ENCODE results near the gene CIT. TPM values are rescaled to one million over a fixed set of nuclear protein-coding genes. Genes with fewer than 3 reads are reported as not detected.

The CIT gene
- total and polyA plus RNA-seq, 2 donors (not counting 1 experiment from before 2014, with no cell fraction given) = 6.8 to 25.4 TPM

- peaks cover 14% of the 10 kb centered on the region for H3K79me2 ChIP-seq (ENCODE audit: control insufficient read depth, insufficient read depth, low read length)
- H3K9me3 ChIP-seq (ENCODE audit: control insufficient read depth, insufficient read depth, low read depth, low read length) = no peaks in the 10 kb centered on the region
- peak overlapping the region; percentile 75 for H3K4me2 ChIP-seq (ENCODE audit: extremely low read depth, insufficient read depth, low read length)
- TF ChIP-seq CTCF (conservative IDR thresholded peaks at IDR 0.05 in 1 of 2, IDR thresholded peaks at IDR 0.05 in 1 of 2; ENCODE audit: low read depth in 1 of 2, low read length in 2 of 2) (no peak), EZH2 (IDR thresholded peaks at IDR 0.05; ENCODE audit: low read length, missing control alignments) (no peak)
- H3K36me3 ChIP-seq (ENCODE audit: control insufficient read depth, insufficient read depth, low read length) = no peaks in the 10 kb centered on the region
- H2AFZ ChIP-seq (ENCODE audit: low read length) = peak overlapping the region; percentile 78
- H4K20me1 ChIP-seq (ENCODE audit: control insufficient read depth, extremely low read depth, insufficient read depth, low read length) = no peaks in the 10 kb centered on the region
- no peaks in the 10 kb centered on the region for H3K27me3 ChIP-seq (ENCODE audit: control insufficient read depth, insufficient read depth, low read length)
- no peak for DNase-seq (ENCODE audit: low read depth in 2 of 2)
- H3K4me1 ChIP-seq (ENCODE audit: control insufficient read depth, extremely low read depth, insufficient read depth, low read length) = peaks cover 5% of the 10 kb centered on the region
- peak overlapping the region; percentile 38 for H3K27ac ChIP-seq (ENCODE audit: insufficient read depth, low read length)
- peak overlapping the region; percentile 39 to 99 (median 85) for H3K4me3 ChIP-seq (replicated peaks in 1 of 4; ENCODE audit: control extremely low read depth in 1 of 4, insufficient read depth in 1 of 4, low read depth in 3 of 4, low read length in 4 of 4)
- no peak overlapping the region for H3K9ac ChIP-seq (ENCODE audit: insufficient read depth, low read length)
Measured at GRCh38 chr12:119877639-119877948, 474 bp upstream of the CIT start.

- Histone ChIP-seq H3K27me3 (ENCODE audit: control insufficient read depth, insufficient read depth, low read length) (no peaks in the 10 kb centered on the region), H3K4me1 (ENCODE audit: control insufficient read depth, extremely low read depth, insufficient read depth, low read length) (peaks cover 9% of the 10 kb centered on the region), H3K27ac (ENCODE audit: insufficient read depth, low read length) (peak overlapping the region; percentile 79), H3K4me3 (replicated peaks in 1 of 4; ENCODE audit: control extremely low read depth in 1 of 4, insufficient read depth in 1 of 4, low read depth in 3 of 4, low read length in 4 of 4) (no peak overlapping the region), H3K9ac (ENCODE audit: insufficient read depth, low read length) (no peak overlapping the region), H3K36me3 (ENCODE audit: control insufficient read depth, insufficient read depth, low read length) (peaks cover 7% of the 10 kb centered on the region), H3K4me2 (ENCODE audit: extremely low read depth, insufficient read depth, low read length) (no peak overlapping the region), H3K79me2 (ENCODE audit: control insufficient read depth, insufficient read depth, low read length) (peaks cover 4% of the 10 kb centered on the region), H4K20me1 (ENCODE audit: control insufficient read depth, extremely low read depth, insufficient read depth, low read length) (no peaks in the 10 kb centered on the region), H3K9me3 (ENCODE audit: control insufficient read depth, insufficient read depth, low read depth, low read length) (no peaks in the 10 kb centered on the region), H2AFZ (ENCODE audit: low read length) (no peak overlapping the region)
- peak; percentile 21 to 69 for DNase-seq (ENCODE audit: low read depth in 2 of 2)
- TF ChIP-seq CTCF (conservative IDR thresholded peaks at IDR 0.05 in 1 of 2, IDR thresholded peaks at IDR 0.05 in 1 of 2; ENCODE audit: low read depth in 1 of 2, low read length in 2 of 2) (no peak), EZH2 (IDR thresholded peaks at IDR 0.05; ENCODE audit: low read length, missing control alignments) (no peak)
Measured at GRCh38 chr12:119870457-119870856, 6.7 kb downstream of the CIT start.

GRCh38 chr12:119869720-119870119, 7.4 kb downstream of the CIT start:
- no peak overlapping the region for H3K9ac ChIP-seq (ENCODE audit: insufficient read depth, low read length)
- H3K79me2 ChIP-seq (ENCODE audit: control insufficient read depth, insufficient read depth, low read length) = peaks cover 2% of the 10 kb centered on the region
- H3K4me2 ChIP-seq (ENCODE audit: extremely low read depth, insufficient read depth, low read length) = peak overlapping the region; percentile 32
- H3K27me3 ChIP-seq (ENCODE audit: control insufficient read depth, insufficient read depth, low read length) = no peaks in the 10 kb centered on the region
- H3K27ac ChIP-seq (ENCODE audit: insufficient read depth, low read length) = peak overlapping the region; percentile 79
- H3K36me3 ChIP-seq (ENCODE audit: control insufficient read depth, insufficient read depth, low read length) = peaks cover 7% of the 10 kb centered on the region
- H2AFZ ChIP-seq (ENCODE audit: low read length) = peak overlapping the region; percentile 73
- peak; percentile 89 to 91 for DNase-seq (ENCODE audit: low read depth in 2 of 2)
- TF ChIP-seq EZH2 (IDR thresholded peaks at IDR 0.05; ENCODE audit: low read length, missing control alignments) (no peak), CTCF (conservative IDR thresholded peaks at IDR 0.05 in 1 of 2, IDR thresholded peaks at IDR 0.05 in 1 of 2; ENCODE audit: low read depth in 1 of 2, low read length in 2 of 2) (no peak)
- H3K4me3 ChIP-seq (replicated peaks in 1 of 4; ENCODE audit: control extremely low read depth in 1 of 4, insufficient read depth in 1 of 4, low read depth in 3 of 4, low read length in 4 of 4) = no peak overlapping the region
- H3K4me1 ChIP-seq (ENCODE audit: control insufficient read depth, extremely low read depth, insufficient read depth, low read length) = peaks cover 9% of the 10 kb centered on the region
- H3K9me3 ChIP-seq (ENCODE audit: control insufficient read depth, insufficient read depth, low read depth, low read length) = no peaks in the 10 kb centered on the region
- H4K20me1 ChIP-seq (ENCODE audit: control insufficient read depth, extremely low read depth, insufficient read depth, low read length) = no peaks in the 10 kb centered on the region

Measured in fibroblast of lung (primary cell).